Activated CD8-positive, alpha-beta memory T cell treated with anti-CD3 and anti-CD28 coated beads, Interleukin-2, amount 50 U/mL, for 1 hour (primary cell): ENCODE data around the gene UQCC2.

Experiments
- DNase-seq: peaks from one replicate; pipeline ENCODE4 v3.0.0-alpha.2; 2020; ENCODE audit errors: extremely low read depth

Gene UQCC2

DNA sequence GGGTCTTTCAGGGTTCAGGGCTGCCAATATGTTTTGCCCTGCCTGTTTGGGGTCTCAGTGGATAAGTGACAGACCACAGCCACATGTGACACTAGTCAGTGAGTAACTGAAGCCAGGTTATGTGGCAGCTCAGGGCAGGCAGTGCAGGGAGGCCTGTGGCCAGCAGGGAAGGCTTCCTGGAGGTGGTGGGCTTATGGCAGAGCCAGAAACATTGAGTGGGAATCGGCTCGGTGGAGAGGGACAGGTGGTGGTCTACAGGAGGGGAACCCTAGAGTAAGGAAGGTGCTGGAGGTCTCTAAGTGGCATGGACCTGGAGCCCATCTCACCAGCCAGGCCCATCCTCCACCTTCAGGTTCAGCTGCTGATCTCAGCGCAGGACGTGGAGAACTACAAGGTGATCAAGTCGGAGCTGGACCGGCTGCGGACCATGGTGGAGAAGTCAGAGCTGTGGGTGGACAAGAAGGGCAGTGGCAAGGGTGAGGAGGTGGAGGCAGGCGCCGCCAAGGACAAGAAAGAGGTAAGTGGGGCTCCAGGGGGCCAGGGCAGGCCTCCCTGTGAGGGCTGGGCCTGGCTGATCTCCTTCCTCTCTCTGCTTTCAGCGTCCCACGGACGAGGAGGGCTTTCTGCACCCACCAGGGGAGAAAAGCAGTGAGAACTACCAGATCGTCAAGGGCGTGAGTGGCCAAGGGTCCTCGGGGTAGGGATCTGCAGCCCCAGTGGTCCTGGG, 34.9 kb downstream of the UQCC2 start:
- DNase-seq: no peak

DNA sequence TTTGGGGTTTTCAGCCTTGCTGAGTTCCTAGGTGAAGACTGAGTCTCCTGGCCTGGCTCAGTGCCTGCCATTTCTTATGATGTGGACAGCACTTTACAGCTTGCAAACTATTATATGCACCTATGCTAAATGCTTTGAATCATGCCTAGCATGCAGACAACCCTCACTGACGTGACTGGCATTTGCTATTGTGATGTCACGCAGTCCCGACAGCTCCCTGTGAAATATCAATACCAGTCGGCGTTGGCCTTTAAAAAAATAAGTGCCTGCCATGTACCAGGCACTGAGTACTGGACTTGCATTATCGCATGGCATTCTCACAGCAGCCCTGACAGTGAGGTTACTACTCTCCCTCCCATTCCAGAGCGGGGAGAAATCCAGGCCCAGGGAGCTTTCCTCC, 35.5 kb downstream of the UQCC2 start:
- DNase-seq: no peak

DNA sequence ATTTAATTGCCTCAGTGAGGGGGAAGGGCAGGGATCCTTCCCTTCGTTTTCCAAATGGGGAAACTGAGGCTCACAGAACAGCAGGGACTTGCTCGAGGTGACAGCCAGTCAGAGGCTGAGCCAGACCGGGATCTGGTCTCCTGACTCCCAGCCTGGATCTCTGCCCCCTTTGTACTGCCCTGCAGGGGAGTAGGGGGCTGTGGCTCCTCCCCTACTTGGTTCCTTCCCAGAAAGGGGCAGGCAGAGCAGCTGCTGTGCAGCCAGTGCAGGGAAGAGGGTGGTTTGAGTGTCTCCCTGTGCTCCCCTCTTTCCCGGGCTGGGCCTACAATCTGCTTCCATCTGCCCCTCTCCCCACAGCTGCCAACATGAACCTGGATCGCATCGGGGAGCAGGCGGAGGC, 37.6 kb downstream of the UQCC2 start:
- DNase-seq: no peak

DNA sequence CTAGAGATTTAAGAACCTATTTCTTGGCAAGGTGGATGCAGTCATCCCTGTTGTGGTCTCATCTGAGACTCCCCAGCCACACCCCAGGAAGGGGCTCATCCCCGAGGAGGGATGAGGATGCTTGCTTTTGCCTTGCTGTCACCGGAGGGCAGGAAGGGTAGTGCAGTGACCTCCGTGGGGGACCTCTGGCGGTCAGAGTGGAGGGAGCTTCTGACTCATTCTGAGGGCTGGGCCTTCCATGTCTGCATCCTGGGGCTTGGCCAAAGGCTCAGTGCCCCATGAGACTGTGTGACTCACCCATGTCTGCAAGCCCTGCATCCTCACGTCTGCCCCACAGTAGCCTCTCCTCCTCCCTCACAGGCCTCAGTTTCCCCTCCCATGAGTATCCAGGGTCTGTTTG, 38.7 kb downstream of the UQCC2 start:
- DNase-seq: no peak

DNA sequence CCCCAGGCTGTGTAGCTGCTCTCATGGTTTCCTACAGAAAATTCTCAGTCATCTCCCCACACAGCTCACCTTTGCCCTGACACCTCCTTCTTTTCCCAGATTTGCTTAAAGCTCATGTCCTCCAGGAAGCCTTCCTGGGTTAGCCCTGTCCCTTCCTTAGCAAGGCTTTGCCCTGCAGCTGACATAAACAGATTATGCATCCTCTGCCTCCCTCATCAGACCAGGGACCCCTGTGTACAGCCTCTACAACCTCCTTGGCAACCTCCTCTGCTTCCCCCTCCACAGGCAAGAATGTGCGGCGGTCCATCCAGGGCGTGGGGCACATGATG, 39.8 kb downstream of the UQCC2 start:
- no peak for DNase-seq

DNA sequence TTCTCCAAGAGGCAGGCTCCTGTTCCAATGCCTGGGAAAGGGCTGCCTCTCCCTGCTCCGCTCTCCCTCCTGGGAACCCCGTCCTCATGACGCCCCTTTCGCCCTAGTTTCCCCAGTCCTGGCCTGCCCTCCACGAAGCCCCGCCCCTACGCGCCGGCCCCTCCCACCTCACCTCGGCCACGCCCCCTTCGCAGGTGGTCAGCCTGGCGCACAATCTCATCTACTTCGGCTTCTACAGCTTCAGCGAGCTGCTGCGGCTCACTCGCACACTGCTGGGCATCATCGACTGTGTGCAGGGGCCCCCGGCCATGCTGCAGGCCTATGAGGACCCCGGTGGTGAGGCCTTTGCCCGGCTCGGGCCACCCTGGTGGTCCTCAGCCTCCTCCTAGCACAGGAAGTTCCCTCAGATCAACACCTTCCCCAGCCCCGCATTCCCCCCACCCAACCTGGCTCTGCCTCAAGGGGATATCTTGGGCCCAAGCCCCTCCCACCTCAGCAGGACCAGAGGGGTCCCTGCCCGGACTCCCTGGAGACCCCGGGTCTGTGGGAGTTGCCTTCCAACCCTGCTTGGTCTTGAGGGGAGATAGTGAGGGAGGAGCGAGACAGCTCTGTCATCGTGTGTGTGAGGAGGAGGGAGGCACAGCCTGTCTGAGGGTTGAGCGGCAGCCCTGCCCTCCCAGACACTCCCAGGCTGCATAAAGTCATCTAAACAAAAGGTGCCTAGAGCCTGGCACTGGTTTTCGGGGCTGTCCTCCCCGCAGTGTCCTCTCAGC, 40.3 kb downstream of the UQCC2 start:
- DNase-seq: no peak

DNA sequence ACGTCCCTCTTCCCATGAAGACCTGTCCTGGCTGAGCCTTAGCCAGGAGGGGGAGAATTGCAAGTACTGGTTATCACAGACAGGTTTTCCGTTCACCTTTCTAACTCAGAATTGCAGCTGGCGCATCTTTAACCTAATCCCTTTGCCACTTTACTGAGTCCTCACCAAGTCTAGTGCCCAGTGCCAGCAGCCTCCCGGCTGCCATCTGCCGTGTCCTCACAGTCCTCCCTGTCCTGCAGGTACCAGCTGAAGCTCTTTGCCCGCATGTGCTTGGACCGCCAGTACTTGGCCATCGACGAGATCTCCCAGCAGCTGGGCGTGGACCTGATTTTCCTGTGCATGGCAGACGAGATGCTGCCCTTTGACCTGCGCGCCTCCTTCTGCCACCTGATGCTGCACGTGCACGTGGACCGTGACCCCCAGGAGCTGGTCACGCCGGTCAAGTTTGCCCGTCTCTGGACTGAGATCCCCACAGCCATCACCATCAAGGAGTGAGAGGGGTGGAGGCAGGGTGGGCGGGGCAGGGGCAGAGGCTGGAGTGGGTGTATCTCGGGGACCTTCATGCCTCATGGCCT, 41.3 kb downstream of the UQCC2 start:
- DNase-seq: no peak

DNA sequence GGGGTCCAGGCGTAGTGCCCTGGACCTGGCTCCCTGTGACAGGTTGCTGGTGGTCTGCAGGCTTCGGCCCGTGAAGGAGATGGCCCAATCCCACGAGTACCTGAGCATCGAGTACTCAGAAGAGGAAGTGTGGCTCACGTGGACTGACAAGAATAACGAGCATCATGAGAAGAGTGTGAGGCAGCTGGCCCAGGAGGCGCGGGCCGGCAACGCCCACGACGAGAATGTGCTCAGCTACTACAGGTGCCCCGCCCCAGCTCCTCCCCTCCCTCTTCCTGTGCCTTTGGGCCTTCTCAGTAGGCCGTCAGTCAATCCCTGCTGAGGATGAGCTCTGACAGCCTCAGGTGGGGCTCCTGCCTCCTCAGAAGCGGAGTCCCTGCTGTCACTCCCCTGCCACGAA, 42.6 kb downstream of the UQCC2 start:
- no peak for DNase-seq

DNA sequence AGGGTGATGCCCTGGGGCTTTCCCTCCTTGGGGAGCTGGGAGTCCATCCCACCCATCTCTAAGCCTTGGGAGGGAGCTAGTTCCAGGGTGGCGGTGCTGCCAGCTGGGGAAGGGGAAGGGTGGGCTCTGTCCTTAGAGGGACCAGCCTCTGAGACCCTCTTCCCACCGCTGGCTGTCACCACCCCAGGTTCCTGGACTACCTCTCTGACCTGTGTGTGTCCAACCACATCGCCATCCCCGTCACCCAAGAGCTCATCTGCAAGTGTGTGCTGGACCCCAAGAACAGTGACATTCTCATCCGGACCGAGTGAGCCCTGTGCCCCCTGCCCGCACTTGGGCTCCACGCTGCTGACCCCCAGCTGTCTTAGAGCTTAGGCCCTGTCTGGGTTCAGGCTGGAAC, 43.2 kb downstream of the UQCC2 start:
- DNase-seq: no peak

DNA sequence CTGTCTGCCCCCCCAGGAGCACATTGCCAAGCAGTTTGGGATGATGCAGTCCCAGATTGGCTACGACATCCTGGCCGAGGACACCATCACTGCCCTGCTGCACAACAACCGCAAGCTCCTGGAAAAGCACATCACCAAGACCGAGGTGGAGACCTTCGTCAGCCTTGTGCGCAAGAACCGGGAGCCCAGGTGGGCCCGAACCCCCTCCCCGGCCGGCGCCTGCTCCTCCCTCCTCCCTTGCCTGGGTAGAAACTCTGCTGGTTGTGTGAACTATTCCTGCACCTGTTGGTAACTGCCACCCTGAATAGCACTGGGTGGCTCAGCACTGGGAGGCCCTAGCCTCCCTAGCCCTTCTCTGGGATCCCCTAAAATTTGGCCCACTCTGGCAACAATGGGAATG, 43.7 kb downstream of the UQCC2 start:
- no peak for DNase-seq

DNA sequence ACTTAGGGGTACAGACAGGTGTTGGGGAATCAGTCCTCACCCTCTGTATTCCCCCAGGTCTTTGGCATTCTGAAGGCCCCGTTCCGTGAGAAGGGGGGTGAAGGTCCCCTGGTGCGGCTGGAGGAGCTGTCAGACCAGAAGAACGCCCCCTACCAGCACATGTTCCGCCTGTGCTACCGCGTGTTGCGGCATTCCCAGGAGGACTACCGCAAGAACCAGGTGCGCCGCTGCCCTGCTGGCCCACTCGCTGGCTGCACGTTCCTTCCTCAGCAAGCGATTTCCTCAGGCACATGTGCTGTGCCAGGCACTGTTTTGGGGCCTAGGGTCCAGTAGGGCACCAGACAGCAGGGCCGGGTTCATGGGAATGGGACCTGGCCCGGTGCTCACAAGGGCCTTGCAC, 44.4 kb downstream of the UQCC2 start:
- DNase-seq: no peak

DNA sequence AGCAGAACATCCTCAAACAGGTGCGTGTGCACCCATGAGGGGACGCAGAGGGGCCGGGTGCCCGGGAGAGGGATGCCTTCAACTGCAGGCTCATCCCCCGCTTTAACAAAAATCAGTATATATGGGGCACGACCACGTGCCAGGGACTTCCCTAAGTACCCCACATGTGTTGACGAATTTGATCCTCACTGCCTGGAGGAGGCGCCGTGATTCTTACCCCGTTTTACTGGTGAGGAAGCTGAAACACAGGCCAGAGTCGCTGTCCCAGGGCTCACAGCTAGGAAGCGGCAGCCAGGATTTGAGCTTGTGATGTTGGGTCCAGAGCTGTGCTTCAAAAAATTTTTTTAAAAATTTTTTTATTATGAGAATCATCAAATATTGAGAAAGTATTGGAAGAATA, 45.5 kb downstream of the UQCC2 start:
- DNase-seq: no peak

DNA sequence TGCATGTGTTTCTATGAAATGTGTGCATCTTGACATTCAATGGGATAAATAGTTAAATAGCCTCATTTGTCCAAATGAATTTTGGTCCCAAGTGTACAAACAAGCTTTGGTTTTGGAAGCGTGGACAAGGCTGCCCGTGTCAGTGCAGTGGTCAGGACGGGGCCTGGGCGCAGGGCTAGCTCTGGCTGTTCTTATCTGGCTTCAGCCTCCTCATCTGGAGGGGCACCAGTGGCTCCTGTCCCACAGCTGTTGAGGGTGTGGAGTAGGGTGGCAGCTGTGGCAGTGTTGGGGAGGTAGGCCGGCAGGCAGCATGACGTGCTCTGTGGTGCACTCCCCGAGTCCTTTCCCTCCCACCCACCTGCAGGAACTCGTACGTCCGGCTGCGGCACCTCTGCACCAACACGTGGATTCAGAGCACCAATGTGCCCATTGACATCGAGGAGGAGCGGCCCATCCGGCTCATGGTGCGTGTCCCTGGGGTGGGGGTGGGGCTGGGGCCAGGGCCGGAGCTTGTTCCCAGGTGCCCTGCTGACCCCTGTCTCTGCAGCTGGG, 46.9 kb downstream of the UQCC2 start:
- no peak for DNase-seq

DNA sequence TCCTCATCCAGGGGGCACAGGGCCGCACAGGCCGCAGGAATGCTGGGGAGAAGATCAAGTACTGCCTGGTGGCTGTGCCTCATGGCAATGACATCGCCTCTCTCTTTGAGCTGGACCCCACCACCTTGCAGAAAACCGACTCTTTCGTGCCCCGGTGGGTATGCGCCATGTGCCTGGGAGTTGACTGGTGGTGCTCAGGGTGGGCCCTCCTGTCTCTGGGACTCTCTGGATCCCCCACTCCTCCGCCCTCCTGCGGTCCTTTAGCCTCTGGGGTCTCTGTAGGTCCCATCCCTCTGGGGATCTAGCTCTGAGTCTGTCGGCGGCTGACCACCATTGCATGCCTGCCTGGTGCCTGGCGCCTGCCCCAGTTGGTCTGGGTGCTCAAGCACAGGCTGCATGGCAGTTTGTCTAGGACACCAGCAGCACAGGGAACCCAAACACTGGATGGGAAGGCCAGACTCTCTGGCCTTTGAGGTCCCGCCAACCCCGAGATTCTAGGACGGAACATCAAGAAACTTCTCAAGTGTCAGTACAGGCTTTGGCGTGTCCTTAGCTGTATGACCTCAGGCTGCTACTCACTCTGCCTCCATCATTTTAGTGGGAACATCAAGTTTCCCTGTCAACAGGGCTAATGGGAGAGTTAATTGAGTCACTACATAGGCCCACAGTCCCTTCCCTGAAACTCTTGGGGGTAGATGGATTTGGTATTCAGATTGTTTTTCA, 47.6 kb downstream of the UQCC2 start:
- no peak for DNase-seq

DNA sequence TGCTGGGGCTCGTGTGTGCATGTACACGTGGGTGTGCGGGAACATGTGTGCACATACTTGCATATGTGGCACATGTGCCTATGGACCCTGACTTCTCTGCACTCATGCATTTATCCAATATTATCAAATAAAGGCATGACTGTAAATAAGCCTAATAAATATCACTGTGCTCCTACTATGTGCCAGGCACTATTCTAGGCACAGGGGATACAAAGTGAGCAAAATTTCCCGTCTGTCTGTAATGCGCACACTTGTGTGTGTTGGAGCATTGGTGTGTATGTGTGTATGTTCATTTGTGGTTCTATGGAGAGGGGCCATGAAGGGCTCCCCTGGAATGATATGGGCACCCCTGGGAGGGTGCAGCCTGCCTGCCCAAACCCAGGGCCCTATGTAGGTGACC, 48.5 kb downstream of the UQCC2 start:
- DNase-seq: no peak

DNA sequence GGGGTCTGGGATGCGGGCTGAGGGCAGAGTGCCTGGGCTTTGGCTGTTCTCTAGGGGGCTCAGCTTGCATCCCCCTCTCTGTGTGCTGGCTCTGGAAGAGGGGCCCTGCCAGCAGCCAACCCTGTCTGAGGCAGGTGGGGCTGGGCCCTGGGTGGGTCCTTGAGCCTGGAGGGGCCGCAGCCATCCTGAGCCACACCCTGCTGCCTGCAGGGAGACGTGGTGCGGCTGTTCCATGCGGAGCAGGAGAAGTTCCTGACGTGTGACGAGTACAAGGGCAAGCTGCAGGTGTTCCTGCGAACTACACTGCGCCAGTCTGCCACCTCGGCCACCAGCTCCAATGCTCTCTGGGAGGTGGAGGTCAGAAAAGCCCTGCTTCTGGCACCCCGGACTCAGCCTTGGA, 49.2 kb downstream of the UQCC2 start:
- DNase-seq: no peak

DNA sequence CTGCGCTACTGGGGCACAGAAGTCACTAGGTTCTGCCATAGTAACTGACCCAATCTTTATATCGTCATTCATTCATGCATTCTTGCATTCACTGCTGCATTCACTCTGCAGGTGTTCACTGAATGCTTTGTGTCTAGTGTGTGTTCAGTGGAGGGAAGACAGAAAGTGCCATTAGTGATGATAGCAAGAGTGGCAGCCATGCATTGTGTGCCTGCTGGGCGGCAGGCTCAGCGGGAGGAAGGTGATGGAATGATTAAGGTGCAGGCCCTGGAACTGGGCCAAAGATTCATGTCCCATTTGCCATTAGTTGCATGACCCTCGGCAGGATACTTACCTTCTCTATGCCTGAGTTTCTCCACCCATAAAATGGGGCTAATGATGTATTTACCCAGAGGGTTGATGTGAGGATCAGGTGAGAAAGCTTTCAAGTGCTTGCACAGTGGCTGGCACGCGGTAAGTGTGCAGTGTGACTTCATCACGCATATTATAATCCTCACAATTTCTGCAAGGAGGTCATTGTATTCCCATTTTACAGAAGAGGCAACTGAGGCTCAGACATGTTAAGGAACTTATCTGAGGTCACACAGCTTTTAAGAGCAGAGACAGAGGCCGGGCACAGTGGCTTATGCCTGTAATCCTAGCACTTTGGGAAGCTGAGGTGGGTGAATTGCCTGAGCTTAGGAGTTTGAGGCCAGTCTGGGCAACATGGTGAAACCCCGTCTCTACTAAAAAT, 50.2 kb downstream of the UQCC2 start:
- DNase-seq: no peak

DNA sequence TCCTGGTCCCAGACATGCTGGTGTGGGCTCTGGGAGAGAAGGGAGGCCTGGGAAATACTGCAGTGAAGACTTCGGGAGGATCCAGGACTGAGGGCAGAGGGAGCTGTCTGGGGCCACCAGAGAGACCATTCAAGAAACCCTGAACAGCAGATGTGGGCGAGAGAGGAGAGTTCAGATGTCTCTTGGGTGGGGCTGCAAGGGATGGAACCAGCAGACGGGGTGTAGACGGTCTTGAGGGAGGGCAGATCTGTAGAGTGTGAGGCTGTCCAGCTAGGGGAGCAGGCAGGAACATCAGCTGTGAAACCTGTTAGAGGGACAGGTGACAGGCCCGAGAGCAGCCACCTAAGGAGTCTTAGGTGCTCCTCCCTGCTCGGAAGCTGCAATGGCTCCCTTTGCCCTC, 51.5 kb downstream of the UQCC2 start:
- no peak for DNase-seq

DNA sequence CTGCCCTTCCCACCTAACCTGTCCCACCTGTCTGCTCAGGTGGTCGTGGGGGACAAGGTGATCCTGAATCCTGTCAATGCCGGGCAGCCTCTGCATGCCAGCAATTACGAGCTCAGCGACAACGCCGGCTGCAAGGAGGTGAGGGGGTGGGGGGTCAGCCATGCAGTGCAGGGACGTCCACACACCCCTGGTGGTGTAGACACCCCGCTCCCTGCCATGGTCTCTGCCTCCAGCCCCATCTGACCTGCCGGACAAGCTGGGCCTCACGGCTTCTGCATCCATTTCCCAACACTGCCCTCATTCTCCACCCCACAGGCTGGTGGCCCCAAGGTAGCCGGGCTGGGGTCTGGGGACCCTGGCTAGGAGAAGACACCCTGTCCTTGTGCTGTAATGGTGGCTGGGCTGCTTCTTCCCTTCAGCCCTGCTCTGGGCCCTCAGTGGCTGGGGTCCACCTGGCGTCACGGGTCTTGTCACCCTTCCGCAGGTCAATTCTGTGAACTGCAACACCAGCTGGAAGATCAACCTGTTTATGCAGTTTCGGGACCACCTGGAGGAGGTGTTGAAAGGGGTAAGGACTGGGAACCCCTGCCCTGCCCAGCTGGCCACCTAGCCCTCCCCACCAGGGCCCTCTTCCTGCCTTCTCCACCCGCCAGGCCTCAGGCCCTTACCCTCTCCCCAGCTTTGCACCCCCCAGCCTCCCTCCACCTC, 52.4 kb downstream of the UQCC2 start:
- no peak for DNase-seq

DNA sequence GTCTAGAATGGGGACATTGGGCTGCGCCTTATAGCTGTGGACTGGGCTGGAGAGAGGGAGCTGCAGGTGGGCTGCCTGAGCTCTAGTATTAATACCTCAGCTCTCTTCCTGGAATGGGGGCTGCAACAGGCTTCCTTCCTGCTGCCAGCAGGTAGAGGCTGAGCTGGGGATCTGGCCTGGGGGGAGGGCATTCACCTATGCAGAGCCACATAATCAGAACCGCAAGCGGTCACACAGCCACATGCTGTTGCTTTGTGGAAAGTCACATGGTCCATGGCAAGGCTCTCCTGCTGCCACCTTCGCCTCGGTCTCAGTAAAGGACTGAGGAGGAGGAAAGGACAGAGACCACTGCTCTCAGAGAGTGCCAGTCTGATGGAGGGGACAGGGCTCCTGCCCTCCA, 54.7 kb downstream of the UQCC2 start:
- DNase-seq: no peak
